HUDEP-2 (cell line): ENCODE results near the gene AMER3.
A peak's percentile ranks its signal among the peaks of the same experiment; 100 is the strongest.

Source experiments
- DNase-seq, 76 experiments: peaks; one replicate each; lab custom pipeline; 2025; ENCODE audit not compliant: unreplicated experiment in 76 of 76; lab: John Stamatoyannopoulos, UW

Gene AMER3

DNA sequence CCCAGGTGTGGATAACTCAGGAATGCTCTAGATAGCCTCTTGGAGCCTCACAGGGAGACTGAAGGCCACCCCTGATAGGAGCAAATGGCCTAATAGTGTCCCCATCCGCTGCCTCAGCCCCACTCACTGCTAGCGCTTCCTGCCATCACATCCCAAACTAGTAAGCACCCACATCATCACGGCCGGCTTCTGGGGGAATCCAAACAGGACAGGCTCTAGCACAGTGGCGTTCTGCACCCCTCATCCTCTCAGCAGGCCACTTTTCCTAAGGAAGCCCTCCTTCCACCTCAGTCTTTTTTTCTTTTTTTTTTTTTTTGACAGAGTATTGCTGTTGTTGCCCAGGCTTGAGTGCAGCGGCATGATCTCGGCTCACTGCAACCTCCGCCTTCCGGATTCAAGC, 6.3 kb upstream of the AMER3 start:
- no peak for DNase-seq

DNA sequence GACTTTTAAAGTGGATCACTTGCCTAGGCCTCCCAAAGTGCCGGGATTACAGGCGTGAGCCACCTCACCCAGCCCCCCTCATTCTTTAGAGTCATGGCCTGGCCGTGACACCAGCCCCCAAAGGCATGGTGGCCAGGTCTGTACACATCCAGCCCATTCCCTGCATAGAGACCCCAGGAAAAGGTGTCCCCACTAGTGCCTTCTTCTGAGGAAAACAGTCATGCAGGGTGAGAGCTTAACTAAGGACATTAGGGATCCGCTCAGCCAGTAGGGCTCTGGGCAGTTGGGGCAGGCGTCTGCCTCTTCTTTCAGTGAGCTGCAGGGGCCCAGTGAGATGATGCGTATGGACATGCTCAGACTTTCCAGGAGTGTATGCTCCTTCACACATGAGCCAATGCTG, 5.7 kb upstream of the AMER3 start:
- no peak for DNase-seq

DNA sequence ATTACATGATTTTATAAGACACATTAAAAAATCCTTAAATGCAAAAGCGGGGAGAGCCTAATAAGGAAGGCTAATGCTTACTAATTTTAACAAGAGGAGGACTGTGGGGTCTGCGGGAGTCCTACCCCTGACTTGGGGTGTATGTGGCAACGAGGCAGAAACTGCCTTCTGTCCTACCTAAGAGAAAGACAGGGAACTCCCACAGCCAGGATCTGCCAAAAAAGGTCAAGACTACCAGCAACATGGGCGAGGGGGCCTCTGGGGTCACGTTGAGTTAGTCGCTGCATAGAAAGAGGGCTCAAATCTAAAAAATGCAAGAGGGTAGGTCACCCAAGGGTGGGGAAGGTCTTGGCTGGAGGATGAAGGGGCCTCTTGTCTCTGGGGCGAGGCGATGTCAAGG, 529 bp upstream of the AMER3 start:
- no peak for DNase-seq

DNA sequence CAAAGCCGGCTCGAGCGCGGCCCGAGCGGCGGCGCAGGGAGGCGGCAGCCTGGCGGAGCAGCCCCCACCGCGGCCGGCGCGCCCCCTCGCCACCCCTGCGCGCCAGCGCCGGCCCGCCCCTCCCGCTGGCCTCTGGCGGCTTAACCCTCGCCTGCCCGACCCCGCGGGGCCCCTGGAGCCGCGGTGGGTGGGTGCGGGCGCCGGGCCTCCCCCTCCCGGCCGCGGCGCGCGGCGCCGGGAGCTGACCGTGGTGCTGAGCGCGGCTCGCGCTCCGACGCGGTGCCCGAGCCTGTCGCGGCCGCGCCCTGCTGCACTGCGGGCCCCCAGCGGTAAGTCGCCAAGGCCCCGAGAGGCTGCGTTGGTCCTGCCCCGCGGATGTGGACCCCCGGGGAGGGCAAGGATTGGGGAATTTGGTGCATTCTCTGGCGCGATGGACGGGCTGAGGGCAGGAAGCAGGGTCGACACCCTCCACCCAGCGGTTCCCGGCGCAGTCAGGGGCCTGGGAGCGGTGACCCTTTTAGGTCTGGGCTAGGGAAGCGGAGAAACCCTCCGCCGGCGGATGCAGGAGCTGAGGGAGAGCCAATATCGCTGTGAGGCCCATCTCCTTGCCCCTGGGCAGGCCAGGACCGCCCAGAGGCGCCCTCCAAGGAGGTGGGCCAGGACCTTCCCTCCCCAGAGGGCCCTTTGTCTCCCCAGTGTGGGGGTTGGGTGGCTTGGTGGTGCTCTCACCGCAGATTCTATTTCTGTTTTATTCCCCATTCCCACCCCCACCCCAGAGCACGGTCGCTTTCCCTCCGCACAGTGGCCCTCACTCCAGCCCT, 923 bp downstream of the AMER3 start:
- peak in 5 of 76 experiments; percentile 3 to 6 (median 4) for DNase-seq

DNA sequence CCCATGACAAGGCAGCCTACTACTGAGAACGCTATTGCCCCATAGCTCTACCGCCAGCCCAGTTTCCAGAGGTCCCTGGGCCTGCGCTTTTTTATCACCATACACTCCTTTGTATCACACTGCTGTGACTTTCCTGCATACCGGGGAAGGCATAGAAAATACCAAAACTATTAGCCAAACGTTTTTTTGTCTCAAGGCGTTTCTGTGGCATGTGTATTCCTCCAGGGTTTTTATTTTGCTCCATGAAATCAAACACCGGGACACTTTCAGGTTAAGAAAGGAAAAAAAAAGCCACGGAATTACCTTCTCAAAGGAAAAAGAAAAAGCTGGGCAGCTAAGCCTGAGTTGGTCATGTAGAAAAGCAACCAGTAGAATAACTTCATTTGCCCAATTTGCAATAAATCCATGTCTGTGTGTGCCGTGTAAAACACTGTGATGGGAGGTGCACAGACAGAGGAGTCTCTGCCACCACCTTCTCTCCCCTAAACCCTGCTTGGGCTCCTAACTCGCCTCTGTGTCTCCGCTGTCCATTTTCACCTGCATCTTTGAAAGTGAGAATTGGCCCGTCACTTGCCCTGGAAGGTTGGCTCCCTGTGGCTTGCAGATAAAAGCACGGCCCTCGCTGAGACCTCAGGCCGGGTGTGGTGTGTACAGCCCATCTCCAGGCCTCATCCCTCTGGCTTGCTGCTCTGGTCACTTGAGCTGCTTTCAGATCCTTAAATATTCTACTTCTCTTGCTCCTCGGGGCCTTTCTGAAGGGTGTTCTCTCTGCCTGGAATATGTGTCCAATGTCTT, 1.7 kb downstream of the AMER3 start:
- DNase-seq: no peak

DNA sequence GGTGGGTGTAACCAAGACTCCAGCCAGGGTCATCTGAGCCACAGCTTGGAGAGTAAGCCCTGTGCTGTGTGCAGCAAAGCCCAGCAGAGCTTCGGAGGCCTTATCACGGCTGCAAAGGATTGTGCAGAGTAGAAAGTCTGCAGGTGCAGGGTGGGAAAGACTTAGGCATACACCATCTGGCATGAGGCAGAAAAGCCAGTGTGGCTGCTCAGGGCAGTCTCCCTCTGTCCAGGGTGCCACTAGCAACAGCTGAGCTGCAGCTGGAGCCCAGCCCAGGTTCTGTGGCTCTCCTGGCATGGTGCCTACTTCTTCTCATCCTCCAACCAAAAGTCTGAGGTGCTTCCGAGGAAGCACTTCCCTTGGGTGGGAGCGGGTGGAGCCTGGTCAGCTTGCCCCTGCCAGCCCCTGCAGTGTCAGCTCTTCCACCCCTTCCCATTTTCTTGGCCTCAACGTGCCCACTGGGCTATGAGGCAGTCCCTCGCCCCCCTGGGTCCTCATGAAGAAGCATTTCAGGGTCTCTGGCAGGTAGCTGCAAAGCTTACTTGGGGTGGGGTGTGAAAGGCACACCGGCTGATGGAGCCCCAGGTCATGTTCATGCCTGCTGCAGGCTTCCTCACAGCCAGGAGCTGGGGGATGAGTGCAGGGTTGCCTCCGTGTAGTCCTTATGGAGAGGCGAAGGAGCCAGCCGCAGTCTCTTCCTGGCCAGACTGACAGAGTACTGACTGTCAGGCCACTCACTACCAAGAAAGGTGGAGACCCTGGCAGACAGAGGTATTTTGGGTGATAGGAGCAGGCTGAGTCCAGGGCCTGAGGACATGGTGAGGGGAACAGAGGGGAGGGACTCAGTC, 4.8 kb downstream of the AMER3 start:
- peak in 6 of 76 experiments; percentile 2 to 35 (median 16) for DNase-seq

DNA sequence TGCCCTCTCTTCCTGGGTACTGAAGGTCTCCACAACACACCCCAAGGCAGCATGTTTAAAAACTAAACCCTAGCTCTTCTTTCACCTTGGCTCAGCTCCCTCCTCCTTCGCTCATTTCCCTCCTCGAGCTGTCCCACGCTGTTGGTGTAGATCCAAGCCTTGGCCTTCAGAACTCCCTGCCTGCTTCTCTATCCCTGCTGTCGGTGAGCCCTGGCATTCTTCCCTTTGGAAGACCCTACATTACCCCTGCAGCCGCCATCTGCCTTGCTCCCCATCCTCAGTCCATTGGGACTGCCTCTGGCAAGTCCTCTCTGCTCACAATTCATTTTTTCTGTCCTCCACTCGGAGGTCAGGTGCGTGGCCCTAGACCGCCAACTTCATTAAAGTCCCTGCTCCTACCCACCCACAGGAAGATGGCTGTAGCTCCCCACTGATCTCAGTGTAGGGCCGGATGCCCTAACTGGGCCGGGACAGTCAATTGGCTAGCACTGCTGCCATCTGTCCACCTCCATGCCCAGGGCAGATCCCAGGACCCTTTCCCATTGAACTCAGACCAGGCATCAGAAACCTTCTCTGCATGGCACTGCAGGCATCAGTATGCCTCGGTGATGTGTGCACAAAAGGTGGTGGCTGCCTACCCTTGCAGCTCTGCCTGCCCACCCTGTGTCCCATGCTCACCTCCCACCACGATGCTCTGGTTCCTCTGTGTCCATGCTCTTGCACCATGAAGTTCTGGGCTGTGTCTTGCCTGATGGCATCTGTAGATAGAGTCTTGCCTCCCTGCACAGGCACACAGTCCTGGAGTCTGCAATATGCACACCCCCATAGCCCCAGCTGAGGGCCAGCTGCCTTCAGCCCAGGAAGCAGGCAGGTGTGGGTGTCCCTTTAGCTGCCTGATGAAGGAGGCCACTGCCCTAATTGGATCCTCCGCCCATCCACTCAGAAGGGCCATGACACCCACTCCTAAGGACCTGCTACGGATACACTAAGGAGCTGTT, 5.7 kb downstream of the AMER3 start:
- no peak for DNase-seq

DNA sequence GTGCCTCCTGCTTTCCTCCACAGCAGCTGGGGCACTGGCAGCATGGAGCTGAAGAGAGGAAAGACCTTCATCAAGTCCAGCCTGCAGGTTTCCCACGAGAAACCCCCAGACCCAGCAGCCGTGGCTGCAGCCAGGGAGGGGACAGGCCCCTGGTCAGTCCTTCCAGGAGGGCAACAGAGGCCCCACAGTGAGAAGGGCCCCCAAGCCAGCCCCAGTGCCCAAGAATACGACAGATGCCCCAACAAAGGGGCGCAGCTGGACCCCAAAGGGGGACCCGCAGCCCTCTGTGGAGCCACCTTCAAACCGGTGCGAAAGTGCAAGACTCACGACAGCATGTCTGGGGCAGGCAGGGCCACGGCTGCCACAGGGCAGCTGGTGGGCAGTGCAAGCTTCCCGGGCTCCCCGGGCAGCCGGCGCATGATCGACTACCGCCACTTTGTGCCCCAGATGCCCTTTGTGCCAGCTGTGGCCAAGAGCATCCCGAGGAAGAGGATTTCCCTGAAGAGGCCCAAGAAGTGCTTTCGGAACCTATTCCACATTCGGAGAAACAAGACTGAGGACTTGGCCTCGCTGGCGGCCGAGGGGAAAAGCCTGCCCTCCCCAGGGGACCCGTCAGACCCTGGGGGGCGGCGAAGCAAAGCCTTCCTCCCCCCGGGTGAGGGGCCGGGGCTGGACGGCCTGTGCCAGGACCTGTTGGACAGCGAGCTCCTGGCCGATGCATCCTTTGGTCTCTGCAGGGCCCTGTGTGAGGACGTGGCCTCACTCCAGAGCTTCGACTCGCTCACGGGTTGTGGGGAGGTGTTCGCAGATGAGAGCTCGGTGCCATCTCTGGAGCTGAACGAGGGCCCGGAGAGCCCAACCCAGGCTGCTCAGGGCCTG, 6.9 kb downstream of the AMER3 start:
- no peak for DNase-seq

DNA sequence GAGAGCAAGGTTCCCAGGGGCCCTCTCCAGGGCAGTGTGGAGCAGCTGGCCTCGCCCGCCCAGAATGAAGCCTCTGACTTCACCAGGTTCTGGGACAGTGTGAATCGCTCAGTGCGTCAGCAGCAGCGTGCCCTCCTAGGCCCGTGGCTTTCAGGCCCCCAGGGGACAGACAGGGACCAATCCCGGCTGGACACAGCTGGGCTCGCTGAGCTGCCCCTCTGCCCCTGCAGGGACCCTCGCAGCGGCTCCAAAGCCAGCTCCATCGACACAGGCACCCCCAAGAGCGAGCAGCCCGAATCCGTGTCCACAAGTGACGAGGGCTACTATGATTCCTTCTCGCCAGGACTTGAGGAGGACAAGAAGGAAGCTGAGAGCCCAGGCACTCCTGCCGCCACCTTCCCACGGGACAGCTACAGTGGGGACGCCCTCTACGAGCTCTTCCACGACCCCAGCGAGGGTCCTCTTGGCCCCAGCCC, 7.6 kb downstream of the AMER3 start:
- no peak for DNase-seq

DNA sequence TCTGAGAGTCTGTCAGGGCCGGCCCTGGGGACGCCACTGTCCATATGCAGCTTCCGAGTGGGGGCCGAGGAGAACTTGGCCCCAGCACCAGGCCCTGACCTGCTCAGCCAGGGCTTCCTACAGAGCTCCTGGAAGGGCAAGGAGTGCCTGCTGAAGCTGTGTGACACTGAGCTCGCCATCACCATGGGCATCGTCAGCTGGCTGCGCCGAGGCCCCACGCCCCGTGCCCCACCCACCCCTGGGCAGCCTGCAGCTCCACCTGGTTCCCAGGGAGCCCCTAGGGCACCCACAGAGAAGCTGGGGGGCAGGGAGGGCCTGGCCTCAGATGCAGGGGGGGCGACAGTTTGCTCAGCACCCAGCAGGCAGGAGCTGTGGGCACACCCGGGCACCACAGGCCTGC, 8.1 kb downstream of the AMER3 start:
- no peak for DNase-seq

DNA sequence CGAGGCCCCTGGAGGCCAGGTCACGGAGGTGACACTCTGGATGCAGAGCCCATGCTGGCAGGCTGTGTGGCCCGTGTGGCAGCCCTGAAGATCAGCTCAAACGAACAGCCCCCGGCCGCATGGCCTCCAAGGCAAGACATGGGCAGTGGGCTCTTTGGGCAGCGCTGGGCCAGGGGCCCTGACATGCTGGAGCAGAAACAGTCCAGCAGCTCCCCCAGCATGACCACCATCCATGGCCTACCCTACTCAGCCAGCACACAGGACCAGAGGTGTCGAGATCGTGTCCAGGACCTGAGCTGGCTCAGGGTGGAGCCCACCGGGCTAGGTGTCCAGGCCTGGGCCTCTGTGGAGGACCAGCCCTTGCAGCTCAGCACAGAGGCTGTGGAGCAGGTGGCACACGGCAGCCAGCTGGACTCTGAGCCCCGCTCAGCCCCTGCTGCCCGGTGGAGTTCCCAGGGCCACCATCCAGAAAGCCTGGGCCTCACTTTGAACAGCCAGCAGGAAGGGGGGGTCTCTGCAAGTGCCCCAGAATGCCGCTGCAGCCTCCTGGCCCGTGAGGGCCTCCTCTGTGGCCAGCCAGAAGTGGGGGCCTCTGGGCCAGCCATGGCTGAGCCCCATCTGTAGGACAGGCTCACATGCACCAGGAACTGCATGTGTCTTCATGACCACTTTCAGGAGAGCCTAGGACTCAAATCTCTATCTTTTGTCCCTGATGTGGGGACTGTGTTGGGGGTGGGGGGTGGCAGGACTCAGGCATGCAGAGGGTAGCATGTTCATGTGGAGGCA, 8.9 kb downstream of the AMER3 start:
- DNase-seq: no peak

DNA sequence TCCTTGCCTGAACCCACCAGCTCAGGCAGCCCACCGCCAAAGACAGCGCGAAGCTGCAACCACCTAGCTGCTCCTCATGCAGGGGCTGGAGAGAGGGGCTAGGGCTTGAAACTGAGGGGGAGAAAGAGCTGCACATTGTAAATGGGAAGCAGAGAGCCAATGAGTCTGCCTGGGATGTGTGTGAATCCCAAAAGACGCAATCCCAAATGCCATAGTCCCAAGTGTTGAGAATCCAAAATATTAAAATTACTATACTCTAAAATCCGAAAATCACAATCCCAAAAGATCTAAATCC, 9.4 kb downstream of the AMER3 start:
- DNase-seq: no peak

DNA sequence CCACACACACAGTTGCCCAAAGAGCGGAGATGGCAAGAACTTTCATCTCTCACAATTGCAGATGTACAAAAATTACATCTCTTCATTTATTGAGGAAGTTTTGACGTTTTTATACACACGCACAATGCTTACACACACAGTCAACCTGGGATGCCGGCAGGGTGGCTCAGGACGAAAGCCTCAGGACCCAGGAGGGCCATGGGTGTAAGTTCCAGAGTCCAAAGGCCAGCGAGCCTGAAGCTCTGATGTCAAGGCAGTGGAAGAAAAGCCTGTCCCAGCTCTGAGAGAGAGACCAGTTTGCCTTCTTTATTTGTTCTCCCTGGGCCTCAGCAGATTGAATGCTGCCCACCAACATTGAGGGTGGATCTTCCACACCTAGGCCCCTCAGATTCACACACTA, 10.1 kb downstream of the AMER3 start:
- no peak for DNase-seq

DNA sequence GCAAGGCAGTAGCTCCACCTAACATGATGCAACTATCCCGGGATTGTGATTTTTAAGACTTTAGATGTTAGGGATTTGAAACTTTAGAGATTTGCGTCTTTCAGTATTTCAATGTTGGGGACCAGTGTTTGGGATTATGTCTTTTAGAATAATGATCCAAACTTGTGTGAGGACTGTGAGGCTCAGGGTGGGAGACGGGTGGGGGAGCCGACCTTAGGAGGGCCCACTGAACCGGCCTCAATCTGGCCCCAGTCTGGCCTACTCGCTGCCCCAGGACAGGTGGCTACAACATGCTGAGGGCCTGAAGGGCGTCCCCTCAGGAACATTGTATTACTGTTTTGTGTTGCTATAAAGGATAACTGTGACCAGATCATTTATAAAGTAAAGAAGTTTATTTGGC, 10.7 kb downstream of the AMER3 start:
- no peak for DNase-seq

DNA sequence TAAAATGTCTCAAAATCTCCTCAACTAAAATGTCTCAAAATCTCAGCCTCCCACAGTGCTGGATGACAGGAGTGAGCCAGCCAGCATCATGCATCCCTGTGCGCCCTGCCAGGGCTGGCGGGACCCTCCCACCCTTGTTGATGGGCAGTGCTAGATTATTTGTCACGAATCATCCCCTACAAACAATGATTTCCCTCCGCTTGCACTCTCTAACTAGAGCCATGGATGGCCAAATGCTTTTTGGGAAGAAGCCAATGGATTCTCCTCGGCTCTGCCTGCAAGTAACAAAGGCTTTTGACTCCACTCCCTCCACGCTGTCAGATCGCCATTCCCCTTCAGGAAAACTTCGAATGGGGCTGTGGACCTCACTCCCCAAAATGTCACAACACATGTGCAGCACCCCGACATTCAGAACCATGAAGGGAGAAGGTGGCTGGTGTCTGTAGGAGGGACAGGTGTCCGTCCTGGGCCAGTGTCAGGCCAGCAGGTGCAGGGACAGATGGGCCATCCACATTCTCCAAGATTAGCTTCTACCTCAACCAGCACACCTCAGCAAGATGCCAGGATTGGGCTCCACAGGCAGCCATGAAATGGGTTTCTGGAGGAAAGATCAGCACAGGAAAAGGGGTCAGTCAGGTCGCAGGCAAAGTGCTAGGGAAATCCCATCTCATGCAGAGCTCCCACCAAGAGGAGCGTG, 11.5 kb downstream of the AMER3 start:
- no peak for DNase-seq

DNA sequence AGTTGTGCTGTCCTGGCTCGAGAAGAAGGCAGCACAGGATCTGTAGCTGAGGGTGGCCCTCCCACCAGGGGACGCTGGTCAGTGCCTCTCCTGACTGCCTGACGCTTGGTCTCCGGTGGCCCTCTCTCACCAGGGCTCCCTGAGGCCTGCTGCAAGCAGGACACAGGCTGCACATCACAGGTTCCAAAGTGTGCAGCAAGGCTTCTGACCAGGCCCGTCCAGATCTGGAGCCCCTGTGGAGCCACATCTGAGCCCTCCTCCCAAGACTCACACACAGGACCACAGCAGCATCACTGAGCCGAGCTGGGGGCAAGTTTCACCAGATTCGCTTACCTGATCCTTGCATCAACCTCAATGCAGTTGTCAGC, 12.1 kb downstream of the AMER3 start:
- DNase-seq: no peak

DNA sequence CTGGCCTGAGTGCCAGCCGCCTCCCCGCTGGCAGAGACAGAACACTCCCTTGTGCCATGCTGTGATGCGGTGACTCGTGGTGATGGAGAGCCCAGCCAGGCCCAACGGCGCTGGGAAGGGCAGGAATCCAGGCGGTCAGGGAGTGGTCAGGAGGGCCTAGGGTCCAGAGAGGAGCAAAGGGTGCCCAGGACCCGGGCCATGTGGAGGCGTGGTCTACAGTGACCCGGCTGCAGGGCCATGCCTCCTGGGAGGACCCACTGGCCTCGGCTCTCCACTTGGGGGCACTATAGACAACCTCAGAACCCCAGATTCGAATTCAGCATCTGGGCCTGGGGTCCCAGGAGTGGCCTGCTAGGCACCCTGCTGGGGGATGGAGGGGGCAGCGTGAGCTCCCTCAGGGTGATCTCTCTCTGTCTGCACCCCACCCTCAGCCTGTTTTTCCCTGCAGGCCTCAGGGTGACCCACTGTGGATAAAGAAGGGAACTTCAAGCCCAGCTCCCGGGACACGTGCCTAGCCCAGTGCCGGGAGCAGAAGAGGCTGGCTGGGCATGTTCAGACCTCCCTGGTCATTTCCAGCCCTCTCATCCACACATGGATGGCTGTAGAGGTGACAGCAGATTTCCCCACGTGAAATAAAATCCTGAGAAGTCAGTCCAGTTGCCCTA, 13.0 kb downstream of the AMER3 start:
- DNase-seq: no peak
